NT2/D1 (cell line): Measurements from ENCODE around the gene SMU1.
A peak's percentile ranks its signal among the peaks of the same experiment; 100 is the strongest.

Experiments used
- DNase-seq: peaks from one replicate; pipeline ENCODE4 v3.0.0-alpha.2; 2011; ENCODE audit warnings: low read depth, low spot score
- H3K27me3 ChIP-seq: 2 replicates; pipeline ENCODE4 v1.6.0; 2011; ENCODE audit warnings: mild to moderate bottlenecking; ENCODE audit not compliant: insufficient read length, insufficient read depth
- H3K36me3 ChIP-seq: 2 replicates; pipeline ENCODE4 v1.6.1; 2011; ENCODE audit warnings: mild to moderate bottlenecking, low read length, mixed read lengths; ENCODE audit not compliant: insufficient read depth, insufficient read length
- H3K4me1 ChIP-seq: 2 replicates; pipeline ENCODE4 v1.5.1; 2011; ENCODE audit not compliant: insufficient read depth, insufficient read length
- H3K4me3 ChIP-seq: 2 replicates; pipeline ENCODE4 v1.5.1; 2011; ENCODE audit warnings: low read depth; ENCODE audit not compliant: insufficient read length
- H3K9ac ChIP-seq: 2 replicates; pipeline ENCODE4 v1.6.0; 2011; ENCODE audit warnings: low read depth; ENCODE audit not compliant: insufficient read length
- H3K9me3 ChIP-seq: 2 replicates; pipeline ENCODE4 v1.5.1; 2011; ENCODE audit warnings: mild to moderate bottlenecking, low read length; ENCODE audit not compliant: insufficient read depth
- SUZ12 ChIP-seq: IDR thresholded peaks from 2 replicates; pipeline ENCODE4 v1.6.1; 2011; ENCODE audit not compliant: insufficient read length, insufficient read depth; ENCODE audit errors: extremely low read depth
- YY1 ChIP-seq: IDR thresholded peaks from 2 replicates; pipeline ENCODE4 v1.6.1; 2011; ENCODE audit not compliant: insufficient read length, insufficient read depth
- ZNF274 ChIP-seq: IDR thresholded peaks from 2 replicates; pipeline ENCODE4 v1.6.1; 2011; ENCODE audit warnings: mild to moderate bottlenecking, low read depth, low read length

Gene SMU1

GRCh38 chr9:33065157-33066076 lies 11.1 kb downstream of the SMU1 start:
- Histone ChIP-seq H3K27me3 (no peaks in the 10 kb centered on the region), H3K4me3 (no peak overlapping the region), H3K36me3 (peaks cover 91% of the 10 kb centered on the region), H3K9me3 (no peaks in the 10 kb centered on the region), H3K9ac (no peak overlapping the region), H3K4me1 (no peaks in the 10 kb centered on the region)
- TF ChIP-seq YY1 (no peak), ZNF274 (no peak), SUZ12 (no peak)
- DNase-seq = no peak

GRCh38 chr9:33051144-33051543 lies 25.3 kb downstream of the SMU1 start:
- Histone ChIP-seq H3K36me3 (peaks cover 86% of the 10 kb centered on the region), H3K9me3 (no peaks in the 10 kb centered on the region), H3K4me3 (no peak overlapping the region), H3K9ac (no peak overlapping the region), H3K27me3 (no peaks in the 10 kb centered on the region), H3K4me1 (no peaks in the 10 kb centered on the region)
- no peak for DNase-seq
- TF ChIP-seq SUZ12 = no peak
- TF ChIP-seq ZNF274 = no peak
- TF ChIP-seq YY1 = no peak

DNA sequence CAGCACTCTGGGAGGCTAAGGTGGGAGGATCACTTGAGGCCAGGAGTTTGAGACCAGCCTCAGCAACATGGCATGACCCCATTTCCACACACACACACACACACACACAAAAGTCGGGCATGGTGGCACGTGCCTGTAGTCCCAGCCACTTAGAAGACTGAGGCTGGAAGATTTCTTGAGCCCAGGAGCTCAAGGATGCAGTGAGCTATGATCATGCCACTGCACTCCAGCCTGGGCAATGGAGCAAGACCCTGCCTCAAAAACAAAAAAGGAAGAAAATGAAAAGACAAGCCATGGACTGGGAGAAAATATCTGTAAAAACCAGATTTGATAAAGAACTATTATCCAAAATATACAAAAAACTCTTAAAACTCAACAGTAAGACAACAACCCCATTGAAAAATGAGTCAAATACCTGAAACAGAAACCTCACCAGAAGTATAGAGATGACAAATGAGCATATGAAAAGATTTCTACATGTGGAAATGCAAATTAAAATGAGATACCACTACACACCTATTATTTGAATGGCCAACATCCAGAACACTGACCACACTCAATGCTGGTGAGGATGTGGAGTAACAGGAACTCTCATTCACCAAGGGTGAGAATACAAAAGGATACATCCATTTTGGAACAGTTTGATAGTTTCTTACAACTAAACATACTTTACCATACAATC lies 26.7 kb downstream of the SMU1 start:
- no peaks in the 10 kb centered on the region for H3K27me3 ChIP-seq
- TF ChIP-seq ZNF274 = no peak
- TF ChIP-seq SUZ12 = no peak
- TF ChIP-seq YY1 = no peak
- H3K9me3 ChIP-seq = no peaks in the 10 kb centered on the region
- H3K36me3 ChIP-seq = peaks cover 76% of the 10 kb centered on the region
- H3K4me3 ChIP-seq = no peak overlapping the region
- no peak overlapping the region for H3K9ac ChIP-seq
- no peaks in the 10 kb centered on the region for H3K4me1 ChIP-seq
- no peak for DNase-seq

GRCh38 chr9:33048054-33048465 lies 28.4 kb downstream of the SMU1 start:
- no peaks in the 10 kb centered on the region for H3K4me1 ChIP-seq
- H3K9me3 ChIP-seq = no peaks in the 10 kb centered on the region
- no peak for DNase-seq
- H3K27me3 ChIP-seq = no peaks in the 10 kb centered on the region
- peaks cover 59% of the 10 kb centered on the region for H3K36me3 ChIP-seq
- no peak overlapping the region for H3K9ac ChIP-seq
- TF ChIP-seq SUZ12 = no peak
- no peak for TF ChIP-seq ZNF274
- no peak for TF ChIP-seq YY1
- no peak overlapping the region for H3K4me3 ChIP-seq

GRCh38 chr9:33046061-33046460 lies 30.4 kb downstream of the SMU1 start:
- Histone ChIP-seq H3K27me3 (no peaks in the 10 kb centered on the region), H3K9ac (no peak overlapping the region), H3K4me1 (no peaks in the 10 kb centered on the region), H3K9me3 (no peaks in the 10 kb centered on the region), H3K4me3 (no peak overlapping the region), H3K36me3 (peaks cover 40% of the 10 kb centered on the region)
- TF ChIP-seq YY1 (no peak), ZNF274 (no peak), SUZ12 (no peak)
- DNase-seq = no peak

- no peak for TF ChIP-seq YY1
- TF ChIP-seq ZNF274 = no peak
- TF ChIP-seq SUZ12 = no peak
- no peaks in the 10 kb centered on the region for H3K27me3 ChIP-seq
- DNase-seq = peak; percentile 44
- no peaks in the 10 kb centered on the region for H3K9me3 ChIP-seq
- no peaks in the 10 kb centered on the region for H3K4me1 ChIP-seq
- H3K9ac ChIP-seq = peak overlapping the region; percentile 75
- H3K36me3 ChIP-seq = peaks cover 41% of the 10 kb centered on the region
- H3K4me3 ChIP-seq = peak overlapping the region; percentile 41
These were observed 31.7 kb downstream of the SMU1 start for GRCh38 chr9:33044677-33045282.

- Histone ChIP-seq H3K4me1 (no peaks in the 10 kb centered on the region), H3K4me3 (peak overlapping the region; percentile 41), H3K27me3 (no peaks in the 10 kb centered on the region), H3K36me3 (peaks cover 41% of the 10 kb centered on the region), H3K9me3 (no peaks in the 10 kb centered on the region), H3K9ac (peak overlapping the region; percentile 75)
- no peak for TF ChIP-seq SUZ12
- no peak for TF ChIP-seq ZNF274
- no peak for TF ChIP-seq YY1
- DNase-seq = peak; percentile 72
These were observed 32.3 kb downstream of the SMU1 start for GRCh38 chr9:33044162-33044673.
